HG03558 (cell line): Measurements from ENCODE around the gene LRRC56.

Experiments
- ATAC-seq: cut with Tn5 transposase; IDR thresholded peaks from one replicate; pipeline ENCODE4 v1.9.1; 2021; ENCODE audit warnings: moderate number of reproducible peaks; ENCODE audit not compliant: unreplicated experiment; ENCODE audit errors: extremely low read depth

LRRC56 gene, protein sequence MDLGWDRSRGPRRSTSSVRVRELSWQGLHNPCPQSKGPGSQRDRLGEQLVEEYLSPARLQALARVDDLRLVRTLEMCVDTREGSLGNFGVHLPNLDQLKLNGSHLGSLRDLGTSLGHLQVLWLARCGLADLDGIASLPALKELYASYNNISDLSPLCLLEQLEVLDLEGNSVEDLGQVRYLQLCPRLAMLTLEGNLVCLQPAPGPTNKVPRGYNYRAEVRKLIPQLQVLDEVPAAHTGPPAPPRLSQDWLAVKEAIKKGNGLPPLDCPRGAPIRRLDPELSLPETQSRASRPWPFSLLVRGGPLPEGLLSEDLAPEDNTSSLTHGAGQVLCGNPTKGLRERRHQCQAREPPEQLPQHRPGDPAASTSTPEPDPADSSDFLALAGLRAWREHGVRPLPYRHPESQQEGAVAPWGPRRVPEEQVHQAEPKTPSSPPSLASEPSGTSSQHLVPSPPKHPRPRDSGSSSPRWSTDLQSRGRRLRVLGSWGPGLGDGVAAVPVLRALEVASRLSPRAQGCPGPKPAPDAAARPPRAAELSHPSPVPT

DNA sequence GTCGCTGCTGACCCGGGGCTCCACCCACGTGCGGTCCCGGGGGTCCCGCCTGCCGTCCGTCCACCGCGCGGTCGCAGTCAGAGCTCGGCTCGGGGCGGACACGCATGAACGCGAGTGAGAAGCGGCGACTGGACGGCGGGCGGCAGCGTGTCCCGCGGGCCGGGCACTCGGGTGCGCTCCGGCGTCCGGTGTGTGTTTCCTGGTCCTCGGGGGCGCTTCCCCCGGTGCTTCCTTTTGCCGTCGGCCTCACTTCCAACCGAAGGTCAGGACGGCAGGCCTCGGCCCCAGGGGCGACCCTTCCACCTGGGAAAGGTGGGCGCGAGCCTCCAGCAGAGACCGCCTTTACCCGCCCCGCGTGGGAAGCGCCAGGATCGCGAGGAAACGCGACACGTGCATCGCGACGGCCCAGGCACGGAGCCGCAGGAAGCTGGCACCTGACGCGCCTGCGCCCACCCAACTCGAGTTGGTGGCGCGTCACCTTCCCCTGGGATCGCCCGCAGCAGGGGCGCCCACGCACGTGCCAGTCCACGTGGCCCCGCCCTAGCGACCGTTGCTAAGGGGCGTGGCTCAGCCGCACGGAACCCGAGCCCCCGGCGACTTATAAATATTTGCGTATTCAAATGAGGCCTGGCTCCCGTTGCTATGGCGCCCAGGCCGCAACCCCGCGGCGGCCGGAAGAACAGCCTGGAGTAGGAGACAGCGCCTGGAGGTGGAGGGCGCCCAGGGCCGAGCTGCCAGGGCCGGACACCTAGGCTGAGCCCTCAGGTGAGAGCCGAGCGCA lies at the start of gene LRRC56:
TSS of gene LRRC56 (plus strand) at position 687 of the 781 bp plus-strand sequence. CDS start 3,158 bp downstream, outside the sequence.
- no peak for ATAC-seq

DNA sequence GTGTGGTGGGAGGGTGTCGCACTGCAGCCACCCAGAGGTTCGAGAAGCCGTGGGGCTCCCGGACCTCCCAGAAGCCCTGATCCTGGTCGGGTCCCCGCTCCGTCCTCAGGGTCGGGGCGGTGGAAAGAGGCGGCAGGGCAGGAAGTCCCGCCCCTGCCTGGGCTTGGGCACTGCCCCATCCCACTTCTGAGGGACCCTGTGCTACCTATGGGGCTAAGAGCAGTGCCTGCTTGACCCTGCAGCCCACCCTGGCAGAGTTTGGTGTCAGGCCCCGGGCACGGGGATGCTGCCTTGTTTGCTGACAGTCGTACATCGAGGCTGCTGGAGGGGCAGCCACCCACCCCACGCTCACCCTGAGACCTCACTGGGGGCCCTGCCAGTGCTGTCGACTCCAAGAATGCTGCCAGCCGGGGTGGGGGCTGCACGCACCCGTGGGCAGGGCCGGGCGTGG lies 49.7 kb upstream of the LRRC56 start:
- no peak for ATAC-seq

DNA sequence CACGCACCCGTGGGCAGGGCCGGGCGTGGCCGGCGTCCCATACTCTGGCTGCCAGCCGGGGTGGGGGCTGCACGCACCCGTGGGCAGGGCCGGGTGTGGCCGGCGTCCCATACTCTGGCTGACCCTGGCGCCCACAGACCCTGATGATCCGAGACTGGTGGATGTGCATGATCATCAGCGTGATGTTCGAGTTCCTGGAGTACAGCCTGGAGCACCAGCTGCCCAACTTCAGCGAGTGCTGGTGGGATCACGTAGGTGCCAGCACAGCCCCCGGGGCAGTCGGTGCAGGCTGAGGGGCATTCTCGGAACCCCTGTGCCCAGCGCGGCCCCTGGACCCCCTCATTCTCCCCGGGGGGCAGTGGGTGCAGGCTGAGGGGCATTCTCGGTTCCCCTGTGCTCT lies 49.3 kb upstream of the LRRC56 start:
- no peak for ATAC-seq

DNA sequence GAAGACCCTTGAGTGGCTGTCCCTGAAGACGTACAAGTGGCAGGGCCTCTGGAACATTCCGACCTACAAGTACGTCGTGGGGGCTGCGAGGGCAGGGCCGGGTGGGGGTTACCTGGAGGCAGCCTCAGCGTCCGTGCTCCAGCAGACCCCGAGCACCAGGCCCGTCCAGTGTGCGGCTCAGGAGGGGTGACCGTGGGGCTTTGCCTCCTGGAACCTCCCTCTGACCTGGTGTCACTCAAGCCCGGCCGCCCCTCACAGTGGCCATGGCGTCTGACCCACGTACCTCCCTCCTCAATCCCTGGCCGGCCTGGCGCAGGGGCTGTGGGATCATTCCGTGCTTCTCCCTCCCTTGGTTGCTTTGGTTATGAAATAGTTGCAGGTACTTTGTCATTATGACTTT lies 48.7 kb upstream of the LRRC56 start:
- ATAC-seq, result no peak

DNA sequence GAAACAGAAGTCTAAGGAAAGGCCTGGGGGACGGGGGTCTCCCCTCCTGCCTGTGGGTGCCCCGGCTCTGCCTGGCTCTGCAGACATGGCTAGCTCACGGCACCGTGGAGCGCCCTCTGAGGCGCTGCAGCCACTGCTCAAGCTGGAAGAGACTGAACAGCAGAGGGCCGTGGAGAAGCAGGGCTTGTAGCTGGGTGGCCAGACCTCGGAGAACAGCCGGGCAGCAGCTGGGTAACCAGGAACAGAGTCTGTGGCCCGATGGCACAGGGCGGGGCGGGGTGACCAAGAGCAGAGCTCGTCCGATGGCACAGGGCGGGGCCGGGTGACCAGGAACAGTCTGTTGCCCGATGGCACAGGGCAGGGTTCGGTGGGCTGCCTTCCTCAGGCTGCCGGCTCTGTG lies 48.3 kb upstream of the LRRC56 start:
- ATAC-seq, result no peak

DNA sequence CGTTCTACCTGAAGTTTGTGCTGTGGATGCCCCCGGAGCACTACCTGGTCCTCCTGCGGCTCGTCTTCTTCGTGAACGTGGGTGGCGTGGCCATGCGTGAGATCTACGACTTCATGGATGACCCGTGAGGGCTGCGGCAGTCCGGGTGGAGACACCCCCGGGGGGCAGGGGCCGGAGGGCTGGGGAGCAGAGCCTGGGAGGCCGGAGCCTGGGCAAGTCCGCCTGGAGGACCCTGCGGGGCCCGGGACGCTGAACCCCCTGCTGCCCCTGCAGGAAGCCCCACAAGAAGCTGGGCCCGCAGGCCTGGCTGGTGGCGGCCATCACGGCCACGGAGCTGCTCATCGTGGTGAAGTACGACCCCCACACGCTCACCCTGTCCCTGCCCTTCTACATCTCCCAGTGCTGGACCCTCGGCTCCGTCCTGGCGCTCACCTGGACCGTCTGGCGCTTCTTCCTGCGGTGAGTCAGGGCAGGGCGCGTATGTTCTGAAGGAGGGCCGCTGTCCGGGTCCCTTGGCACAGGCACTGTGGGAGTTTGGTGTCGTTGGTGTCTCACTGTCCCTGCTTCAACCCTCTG lies 47.6 kb upstream of the LRRC56 start:
- no peak for ATAC-seq

DNA sequence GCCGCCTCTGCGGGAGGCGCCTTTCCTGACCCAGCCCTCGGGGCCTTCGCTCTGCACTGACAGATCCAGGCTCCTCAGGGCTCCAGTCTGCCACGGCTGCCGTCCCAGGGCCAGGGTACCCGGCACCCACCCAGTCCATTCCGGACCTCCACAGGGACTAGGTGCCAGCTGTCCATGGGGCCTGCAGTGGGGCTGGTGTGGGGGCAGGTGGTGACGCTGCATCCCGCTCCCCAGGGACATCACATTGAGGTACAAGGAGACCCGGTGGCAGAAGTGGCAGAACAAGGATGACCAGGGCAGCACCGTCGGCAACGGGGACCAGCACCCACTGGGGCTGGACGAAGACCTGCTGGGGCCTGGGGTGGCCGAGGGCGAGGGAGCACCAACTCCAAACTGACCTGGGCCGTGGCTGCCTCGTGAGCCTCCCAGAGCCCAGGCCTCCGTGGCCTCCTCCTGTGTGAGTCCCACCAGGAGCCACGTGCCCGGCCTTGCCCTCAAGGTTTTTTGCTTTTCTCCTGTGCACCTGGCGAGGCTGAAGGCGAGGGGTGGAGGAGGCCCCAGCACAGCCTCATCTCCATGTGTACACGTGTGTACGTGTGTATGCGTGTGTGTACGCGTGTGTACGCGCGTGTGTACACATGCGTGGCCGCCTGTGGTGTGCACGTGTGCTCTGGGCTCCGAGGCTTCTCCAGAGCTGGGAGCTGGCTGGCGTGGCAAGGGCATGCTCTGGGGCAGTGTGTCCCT lies 47.0 kb upstream of the LRRC56 start:
- no peak for ATAC-seq

DNA sequence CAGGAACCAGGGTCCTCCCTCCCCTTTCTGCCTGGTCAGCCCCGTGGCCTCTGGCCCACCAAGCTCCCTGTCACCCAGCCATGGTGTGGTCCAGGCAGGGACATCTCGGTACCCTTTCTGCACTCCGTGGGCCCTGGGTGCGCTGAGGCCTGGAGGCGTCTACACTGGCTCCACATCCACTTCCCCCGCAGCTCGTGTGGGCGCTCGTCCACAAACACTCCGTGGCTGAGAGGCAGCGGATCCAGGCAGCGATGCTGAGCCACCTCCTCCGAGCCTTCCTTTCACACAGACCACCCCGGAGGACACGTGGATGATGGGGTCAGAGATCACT lies 46.4 kb upstream of the LRRC56 start:
- ATAC-seq, result no peak

DNA sequence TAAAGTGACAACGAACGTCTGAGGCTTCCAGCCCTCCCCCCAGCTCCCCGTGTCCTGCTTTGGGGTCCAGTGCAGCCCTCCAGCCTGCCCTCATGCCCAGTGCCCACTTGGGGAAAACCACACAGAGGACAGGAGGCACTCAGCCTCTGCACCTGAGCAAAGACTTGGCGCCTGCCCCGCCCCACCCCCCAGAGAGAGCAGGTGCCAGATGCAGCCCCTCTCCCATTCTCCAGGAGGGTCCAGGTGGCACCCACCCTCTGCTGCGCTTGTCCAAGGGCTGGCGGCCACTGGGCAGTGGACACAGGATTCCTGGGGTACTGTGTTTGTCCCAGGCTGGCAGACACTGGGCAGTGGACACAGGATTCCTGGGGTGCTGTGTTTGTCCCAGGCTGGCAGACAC lies 46.0 kb upstream of the LRRC56 start:
- no peak for ATAC-seq

DNA sequence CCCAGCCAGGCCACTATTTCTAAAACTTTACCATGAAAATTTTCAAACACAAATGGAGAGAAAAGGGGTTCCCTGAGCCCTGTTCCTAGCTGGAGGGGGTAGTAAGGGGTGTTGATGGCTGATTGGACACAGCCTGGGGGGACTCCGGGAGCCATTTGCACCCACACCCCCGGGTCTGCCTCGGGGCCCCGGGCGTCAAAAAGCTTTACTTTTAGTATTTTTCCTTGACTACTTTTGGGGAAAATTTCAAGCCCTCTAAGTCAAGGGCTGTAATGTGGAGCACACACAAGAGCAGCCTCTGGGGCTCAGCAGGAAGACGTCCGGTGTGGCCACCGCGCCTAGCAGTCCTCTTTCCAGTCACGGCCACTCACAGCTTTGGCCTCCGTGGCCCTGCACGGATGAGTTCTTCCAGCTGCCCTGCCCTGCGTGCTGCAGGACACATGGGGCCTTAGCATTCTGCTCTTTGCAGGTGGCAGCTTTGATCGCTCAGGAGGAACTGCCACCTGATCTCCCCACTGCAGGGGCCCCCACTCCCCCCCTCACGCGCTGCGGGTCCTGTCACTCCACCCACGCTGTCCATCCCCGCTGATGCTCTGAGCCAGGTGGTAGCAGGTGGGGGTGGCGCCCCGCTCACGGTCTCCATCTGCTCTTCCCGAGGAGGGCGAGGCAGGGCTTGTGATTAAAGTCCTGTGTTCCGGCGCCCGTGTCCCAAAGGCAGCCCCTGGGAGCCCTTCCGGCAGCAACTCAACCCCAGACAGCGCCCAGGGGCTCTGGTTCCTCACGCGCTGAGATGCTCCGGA lies 44.7 kb upstream of the LRRC56 start:
- ATAC-seq, result no peak

DNA sequence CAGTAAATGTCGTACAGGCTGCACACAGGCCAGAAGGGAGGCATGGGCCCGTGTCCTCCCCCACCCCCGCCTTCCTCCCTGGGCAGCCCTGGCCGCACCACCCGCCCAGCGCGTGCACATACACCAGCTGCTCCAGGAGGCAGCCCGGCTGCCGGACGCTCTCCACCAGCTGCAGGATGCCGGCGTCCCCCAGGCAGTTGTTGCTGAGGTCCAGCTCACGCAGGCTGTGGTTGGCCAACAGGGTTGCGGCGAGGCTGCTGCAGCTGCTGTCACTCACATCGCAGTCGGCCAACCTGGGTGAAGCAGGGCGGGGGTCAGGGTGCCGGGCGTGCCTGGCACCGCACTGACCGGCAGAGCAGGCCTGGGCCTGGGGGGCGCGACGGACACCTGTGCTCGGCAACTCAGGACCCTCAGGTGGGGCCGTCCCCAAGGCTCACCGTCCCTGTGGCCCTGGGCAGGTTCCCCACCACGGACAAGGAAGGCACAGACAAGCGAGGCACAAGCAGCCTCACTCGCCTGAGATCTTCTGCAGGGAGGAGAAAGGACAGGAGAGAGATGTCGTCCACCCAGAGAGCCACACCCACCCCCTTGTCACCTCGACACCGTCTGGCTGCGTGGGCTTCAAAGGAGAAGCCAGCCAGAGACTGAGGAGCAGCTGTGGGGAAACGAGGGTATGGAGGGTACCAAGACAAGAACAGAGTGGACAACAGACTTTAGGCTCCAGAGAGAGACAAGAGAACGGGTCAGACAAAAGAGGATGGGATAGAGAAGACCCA lies 42.4 kb upstream of the LRRC56 start:
- ATAC-seq, result no peak

DNA sequence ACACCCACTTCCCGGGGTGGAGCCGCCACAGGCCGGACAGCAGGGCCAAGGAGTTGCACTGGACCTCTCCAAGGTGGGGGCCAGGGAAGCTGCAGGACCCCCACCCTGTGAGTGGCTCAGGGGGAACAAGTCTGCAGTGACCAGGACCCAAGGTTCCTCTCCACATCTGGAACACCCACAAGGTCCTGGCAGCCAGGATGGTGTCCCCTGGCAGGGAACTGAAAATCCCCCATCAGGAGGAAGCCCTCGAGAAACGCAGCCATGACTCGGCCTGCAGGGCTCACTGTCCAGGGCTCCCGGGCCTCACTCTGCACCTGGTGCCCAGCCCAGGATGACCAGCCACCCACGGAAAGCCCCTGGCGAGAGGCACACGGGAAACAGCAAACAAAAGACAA lies 41.8 kb upstream of the LRRC56 start:
- no peak for ATAC-seq

DNA sequence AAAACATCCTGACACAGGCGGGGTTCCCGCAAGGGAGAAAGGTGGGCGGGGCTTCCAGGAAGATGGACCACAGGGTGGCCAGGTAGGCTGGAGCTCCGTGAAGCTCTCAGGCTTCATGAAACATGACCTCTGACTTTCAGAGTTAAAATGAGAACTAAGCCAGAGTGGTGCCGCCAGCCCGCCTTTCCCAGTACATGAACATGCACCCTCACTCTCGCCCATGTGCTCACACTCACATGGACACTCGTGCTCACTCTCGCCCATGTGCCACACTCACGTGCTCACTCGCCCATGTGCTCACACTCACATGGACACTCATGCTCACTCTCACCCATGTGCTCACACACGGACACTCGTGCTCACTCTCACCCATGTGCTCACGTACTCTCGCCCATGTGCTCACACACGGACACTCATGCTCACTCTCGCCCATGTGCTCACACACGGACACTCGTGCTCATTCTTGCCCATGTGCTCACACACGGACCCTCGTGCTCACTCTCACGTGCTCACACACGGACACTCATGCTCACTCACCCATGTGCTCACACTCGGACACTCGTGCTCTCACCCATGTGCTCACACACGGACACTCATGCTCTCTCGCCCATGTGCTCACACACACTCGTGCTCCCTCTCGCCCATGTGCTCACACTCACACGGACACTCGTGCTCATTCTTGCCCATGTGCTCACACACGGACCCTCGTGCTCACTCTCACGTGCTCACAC lies 40.3 kb upstream of the LRRC56 start:
- no peak for ATAC-seq

DNA sequence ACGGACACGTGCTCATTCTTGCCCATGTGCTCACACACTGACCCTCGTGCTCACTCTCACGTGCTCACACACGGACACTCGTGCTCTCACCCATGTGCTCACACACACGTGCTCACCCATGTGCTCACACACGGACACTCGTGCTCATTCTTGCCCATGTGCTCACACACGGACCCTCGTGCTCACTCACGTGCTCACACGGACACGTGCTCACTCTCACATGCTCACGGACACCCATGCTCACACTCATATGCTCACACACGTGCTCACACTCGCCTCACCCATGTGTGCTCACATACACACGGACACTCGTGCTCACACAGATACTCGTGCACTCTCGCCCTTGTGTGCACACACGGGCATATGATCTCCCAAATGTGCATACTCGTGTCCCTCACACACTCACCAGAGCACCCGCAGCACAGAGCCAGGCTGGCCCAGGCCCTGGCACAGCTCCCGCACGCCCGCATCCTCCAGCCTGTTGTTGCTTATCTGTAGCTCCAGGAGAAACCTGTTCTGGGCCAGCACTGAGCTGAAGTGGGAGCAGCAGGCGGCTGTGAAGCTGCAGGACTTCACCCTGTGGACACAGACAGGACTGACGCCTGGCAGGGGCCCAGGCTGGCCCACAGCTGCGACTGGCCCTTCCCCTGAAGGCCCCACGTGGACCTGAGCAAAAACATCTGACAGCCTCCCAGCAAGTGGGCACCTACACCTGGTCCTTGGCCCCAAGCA lies 39.6 kb upstream of the LRRC56 start:
- ATAC-seq, result no peak

DNA sequence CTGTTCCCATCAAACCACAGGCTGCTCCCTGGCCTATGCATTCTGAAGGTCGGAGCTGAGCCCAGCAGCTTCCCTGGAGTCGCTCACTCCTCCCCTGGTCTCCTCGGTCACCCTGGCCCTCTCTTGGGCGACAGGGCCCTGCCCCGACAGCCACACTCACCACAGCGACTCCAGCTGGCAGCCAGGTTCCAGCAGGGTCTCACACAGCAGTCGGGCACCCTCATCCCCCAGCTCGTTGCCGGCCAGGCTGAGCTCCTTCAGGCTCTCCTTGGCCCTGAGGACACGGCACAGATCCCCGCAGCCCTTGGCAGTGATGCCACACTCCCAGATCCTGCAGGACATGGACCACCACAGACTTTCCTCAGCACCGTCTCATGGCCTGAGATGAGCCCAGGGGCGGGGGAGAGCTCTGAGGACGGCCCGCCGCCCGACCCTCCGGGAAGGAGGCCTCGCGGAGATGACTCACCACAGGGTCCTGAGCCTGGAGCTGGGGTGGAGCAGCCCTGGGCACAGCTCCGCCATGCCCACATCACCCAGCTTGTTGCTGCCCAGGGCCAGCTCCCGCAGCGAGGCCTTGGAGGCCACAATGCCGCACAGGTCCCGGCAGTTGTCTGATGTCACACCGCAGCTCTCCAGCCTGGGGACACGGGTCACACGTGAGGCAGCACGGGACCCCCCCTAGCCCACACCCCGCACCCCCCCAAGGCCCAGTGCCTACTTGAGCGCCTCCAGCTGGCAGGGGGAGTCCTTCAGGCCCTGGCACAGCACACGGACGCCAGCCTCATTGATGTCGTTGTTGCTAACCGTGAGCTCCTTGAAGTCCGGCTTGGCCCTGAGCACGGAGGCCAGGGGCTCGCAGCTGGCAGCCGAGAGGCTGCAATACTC lies 38.8 kb upstream of the LRRC56 start:
- no peak for ATAC-seq

DNA sequence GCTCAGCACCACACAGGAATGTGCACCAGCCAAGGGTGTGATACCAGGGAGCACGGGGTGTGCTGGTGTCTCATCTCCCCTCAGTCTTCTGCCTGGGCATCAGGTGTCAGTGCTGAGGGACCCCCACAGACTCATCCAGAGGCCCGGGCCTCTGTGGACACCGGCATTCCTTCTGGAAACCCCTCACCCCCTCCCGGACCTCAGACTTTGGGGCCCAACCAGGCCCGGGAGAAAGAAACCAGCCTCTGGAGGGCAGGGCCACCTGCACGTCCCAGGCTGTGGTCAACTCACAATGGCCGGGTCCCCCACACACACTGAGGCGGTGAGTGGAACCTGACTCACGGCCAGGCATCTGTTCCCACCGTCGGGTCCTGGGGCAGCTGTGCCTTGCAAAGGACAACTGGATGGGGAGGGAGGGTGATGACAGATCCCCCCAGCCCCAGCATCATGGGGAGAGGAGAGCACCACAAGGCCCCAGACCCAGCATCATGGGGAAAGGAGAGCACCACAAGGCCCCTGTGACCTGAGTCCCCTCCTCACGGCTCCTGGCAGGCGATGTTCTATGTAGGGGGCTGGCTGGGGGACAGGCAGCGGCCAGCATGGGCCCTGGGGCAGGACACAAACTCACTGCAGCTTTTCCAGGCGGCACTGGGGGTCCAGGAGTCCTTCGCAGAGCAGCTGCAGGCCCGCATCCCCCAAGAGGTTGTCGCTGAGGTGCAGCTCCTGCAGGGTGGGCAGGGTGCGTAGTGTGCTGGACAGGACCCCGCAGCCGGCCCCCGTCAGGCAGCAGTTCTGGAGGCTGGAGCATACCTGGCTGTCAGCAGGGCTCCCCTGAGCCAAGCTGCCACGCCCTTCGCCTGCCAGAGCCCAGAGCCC lies 37.9 kb upstream of the LRRC56 start:
- ATAC-seq, result no peak
